Stimulated activated CD4-positive, alpha-beta T cell treated with anti-CD3 and anti-CD28 coated beads, Interleukin-2, amount 100 ng/mL, for 48 hours (primary cell): ENCODE results near the gene SEC31B.

Source experiments
- DNase-seq, 2 donors: peaks; one replicate each; pipeline ENCODE4 v3.0.0-alpha.2; 2020

SEC31B gene, protein sequence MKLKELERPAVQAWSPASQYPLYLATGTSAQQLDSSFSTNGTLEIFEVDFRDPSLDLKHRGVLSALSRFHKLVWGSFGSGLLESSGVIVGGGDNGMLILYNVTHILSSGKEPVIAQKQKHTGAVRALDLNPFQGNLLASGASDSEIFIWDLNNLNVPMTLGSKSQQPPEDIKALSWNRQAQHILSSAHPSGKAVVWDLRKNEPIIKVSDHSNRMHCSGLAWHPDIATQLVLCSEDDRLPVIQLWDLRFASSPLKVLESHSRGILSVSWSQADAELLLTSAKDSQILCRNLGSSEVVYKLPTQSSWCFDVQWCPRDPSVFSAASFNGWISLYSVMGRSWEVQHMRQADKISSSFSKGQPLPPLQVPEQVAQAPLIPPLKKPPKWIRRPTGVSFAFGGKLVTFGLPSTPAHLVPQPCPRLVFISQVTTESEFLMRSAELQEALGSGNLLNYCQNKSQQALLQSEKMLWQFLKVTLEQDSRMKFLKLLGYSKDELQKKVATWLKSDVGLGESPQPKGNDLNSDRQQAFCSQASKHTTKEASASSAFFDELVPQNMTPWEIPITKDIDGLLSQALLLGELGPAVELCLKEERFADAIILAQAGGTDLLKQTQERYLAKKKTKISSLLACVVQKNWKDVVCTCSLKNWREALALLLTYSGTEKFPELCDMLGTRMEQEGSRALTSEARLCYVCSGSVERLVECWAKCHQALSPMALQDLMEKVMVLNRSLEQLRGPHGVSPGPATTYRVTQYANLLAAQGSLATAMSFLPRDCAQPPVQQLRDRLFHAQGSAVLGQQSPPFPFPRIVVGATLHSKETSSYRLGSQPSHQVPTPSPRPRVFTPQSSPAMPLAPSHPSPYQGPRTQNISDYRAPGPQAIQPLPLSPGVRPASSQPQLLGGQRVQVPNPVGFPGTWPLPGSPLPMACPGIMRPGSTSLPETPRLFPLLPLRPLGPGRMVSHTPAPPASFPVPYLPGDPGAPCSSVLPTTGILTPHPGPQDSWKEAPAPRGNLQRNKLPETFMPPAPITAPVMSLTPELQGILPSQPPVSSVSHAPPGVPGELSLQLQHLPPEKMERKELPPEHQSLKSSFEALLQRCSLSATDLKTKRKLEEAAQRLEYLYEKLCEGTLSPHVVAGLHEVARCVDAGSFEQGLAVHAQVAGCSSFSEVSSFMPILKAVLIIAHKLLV

DNA sequence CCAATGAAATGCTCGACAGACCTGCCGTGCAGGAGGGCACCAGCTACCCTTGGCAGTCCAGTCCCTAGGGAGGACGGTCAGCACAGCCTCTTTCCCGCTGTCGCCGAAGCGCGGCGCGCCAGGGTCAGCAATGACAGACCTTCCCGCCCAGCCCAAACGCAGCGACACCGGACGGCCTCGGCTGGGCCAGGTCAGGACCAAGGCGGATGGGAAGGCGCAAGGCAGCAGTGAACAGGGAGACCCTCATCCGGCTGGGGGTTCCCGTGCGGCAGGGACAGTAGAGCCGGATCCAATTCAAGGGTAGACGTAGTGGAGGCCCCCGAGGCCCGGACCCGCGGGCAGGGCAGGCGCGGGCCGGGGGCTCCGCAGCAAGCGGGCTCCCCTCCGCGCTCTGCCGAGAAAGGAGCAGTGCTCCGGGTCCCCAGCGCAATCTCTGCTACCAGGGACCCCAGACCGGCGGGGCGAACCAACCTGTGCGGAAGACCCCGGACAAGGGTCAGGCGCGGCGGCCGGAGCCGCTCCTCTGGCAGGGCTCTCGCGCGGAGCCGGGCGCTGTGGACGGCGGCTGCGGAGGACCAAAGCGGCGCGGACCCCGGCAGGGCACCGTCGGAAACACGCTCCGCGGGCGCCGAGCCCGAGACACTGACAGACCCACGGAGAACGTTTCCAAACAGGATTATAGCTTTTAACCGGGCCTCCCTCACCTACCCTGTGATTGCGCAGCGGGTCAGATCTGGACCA lies at the start of gene SEC31B:
Gene SEC31B (minus strand): TSS at position 551 of the 741 bp plus-strand sequence. CDS start 2,909 bp downstream, outside the sequence.
- no peak for DNase-seq

DNA sequence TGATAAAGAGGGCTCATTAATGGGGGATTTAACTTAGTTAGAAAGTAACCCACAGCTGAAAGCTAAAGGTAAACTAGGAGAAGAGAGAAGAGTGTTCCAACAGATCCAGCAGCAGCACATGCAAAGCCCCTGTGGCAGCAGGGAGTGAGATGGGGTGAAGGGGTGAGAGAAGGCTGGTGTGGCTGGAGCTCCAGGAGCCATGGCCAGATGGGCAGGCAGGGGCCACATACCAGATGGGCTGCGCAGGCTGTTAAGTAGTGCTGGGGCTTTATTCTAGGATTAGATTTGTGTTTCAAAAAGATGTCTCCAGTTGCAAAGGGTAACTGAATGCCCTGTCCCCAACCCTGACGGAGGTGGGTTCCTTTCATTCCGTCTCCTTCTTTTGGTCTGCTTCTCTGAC lies 49.3 kb upstream of the SEC31B start:
- no peak for DNase-seq

DNA sequence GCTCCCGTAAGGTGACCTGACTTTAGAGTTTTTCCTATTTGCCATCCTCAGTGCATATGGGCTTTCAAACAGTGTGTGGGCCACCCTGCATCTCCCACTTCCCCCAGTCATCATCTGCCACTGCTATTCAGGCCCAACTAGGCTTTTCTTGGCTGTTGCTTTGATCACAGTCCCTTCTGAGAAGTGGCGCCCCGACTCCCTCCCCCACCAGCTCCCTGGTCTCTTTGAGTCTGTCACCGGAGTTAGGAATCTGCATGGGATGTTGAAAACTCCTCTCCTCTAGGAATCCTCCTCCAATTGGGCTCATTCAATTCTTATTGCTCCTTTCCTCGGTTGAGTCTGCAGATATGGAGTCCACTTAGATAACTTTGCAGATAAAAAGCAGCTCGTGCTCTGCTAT lies 48.2 kb upstream of the SEC31B start:
- no peak for DNase-seq

DNA sequence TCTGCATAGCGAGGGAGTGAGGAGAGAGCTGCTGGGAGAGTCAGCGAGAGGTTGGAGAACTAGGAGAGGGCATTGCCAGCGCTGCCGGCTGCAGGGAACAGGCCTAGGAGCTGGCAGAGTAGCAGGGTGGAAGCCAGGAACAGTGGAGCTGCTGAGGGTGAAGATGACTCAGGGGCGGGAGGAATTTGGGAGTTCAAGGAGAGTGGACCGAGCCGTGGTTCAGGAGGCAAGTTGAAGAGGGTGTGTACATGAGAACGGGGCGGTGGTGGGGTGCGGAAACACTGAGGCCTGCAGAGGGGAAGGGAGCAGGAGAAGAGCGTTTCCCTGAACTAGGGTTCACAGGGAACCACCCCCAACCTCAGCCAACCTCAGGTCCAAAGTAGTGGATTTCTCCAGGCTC lies 47.6 kb upstream of the SEC31B start:
- no peak for DNase-seq

DNA sequence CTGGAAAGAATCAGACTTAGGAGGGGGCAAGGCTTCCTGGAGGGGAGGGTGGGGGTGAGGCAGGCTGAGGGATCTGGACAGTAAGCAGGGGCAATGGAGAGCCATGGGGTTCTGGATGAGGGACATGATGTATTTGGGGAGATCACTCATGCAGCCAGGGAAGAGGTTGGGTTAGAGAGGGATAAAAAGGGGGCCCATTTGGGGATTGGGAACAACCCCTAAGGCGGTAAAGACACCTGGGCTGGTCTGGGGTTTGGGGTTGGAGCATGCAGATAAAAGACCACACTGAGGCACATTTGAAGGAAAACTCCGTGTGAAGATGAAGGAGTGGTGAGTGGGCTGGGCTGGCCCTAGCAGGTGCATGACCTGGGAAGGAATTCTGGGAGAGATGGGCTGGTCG lies 46.9 kb upstream of the SEC31B start:
- DNase-seq, result no peak

DNA sequence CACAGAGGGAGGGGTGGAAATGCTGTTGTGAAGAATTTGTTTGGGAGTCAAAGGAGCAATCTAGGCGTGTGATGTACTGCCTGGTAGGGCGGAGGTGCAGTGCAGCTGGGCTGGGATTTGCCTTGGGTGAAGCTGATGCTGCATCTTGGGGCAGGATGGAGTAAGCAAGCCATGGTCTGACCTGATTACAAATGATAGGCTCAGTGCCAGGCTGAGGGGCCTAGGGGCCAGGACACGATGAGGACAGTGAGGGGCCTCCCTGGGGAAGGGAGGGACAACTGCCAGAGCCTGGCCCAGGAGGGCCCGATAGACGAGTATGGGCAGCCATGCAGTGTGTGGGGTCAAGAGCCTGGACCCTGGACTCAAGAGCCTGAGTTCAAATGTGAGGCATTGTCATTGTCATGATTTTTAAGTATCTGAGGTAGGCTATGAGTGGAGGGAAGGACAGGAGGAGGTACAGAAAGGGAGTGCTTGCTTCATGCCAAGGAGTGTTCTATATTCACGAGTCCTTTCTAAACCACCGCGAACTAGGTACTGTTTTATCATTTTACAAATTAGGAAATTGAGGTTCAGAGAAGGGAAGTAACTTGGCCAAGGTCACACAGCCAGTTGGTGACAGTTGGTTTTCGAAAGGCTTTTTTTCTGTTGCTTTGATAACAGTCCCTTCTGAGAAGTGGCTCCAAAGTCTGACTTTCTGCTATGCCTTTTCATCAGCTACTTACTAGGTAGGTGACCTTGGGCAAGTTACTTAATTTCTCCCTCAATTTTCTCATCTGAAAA lies 45.7 kb upstream of the SEC31B start:
- no peak for DNase-seq

DNA sequence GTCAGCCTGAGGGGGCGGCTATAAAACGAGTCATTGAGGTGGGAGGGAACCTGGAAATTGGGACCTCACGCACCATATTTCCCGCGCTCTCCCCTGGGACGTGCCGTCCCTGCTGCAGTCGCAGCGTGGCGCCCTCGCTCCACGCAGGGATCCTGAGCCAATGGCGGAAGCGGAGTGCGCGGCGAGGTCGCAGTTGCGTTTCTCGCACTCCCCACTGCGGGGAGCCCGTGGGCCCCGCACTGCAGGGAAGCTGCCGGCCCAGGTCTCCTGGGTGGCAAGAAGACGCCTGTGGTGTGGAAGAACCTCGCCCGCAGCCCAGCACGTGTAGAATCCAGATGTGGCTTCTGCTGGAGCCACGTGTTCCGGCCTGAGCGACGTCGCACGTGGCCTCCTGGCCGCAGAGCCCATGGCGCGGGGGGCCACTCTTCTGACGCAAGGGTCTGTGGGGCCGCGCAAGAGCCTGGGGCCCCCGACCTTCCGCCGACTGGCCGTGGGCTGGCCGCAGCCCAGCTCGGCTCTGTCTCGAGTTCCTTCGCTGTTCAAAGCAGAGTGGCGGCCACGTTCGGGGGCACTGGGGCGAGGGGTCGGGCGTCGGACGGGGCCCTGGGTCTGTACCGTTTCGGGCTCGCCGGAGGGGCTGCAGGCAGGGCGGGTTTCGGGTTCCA lies 42.5 kb upstream of the SEC31B start:
- peak; percentile 69 to 80 for DNase-seq

DNA sequence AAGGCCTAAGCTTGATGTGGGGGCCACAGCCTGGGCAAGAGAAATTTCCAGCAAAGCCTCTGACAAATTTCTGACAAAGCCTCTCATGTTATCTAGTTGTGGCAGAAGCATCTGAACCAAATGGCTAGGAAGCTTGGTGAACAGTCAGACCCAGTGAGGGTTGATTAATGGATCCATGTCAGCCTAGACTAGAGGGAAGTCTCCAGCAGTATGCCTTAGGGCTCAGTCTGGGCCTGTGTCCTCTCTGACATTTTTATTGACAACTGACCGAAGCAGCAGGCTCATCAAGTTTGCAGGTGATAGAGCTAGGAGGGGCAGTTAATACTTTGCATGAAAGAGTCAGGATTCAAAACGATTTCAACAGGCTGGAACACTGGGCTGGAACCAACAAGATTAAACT lies 41.3 kb upstream of the SEC31B start:
- DNase-seq, result no peak

DNA sequence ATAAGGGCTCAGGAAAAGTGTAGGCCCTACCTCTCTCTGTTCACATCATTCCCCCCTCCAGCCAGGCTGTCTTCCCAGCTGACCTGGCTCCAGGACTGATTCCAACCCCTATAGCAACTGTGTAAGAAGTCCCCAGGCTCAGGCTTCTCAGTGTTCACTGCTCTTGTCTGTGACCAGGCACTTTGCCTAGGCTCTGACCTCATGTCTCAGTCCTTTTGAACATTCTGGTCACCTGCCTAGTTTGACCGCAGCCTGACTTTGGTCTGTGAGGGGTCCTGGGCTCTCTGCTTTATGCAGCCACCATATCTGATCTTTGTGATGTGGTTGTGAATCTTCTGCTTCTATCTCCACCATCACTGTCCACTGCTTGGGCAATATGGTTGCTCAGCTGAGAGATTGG lies 40.6 kb upstream of the SEC31B start:
- no peak for DNase-seq

DNA sequence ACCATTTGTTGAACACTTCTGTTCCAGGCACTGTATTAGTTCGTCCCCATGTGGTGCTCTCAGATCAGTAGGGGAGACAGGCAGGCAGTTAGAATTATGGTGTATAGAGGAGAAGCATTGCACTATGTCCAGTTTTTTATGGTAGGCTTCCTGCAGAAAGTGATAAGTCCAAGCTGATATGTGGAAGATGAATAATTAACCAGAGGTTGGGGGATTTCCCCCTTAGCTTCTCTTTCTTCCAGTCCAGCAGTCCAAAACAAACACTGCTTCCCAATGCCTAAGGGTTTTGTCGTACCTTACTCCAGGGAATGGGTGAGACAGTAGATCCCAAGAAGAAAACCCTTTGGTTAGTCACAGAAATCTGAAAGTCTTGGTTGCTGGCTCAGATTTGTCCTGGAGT lies 35.2 kb upstream of the SEC31B start:
- no peak for DNase-seq

DNA sequence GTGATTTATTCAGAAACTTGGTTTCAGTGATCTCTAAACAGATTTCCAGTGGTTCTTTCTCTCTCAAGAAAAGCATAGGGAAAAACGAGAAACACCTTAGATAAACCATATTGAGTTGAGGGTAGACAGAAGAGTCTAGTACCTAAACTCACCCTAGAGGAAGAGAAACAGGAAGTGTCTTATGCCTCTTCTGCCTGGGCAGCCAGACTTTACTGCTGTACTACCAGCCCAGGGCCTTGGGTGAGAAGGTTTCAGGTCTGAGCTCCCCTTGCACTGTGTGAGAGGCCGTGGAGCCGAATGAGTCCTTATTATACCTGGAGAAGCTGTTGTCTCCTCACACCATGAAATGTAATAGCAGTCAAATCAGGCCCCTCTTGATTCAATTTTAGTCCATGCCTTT lies 34.3 kb upstream of the SEC31B start:
- DNase-seq, result no peak

DNA sequence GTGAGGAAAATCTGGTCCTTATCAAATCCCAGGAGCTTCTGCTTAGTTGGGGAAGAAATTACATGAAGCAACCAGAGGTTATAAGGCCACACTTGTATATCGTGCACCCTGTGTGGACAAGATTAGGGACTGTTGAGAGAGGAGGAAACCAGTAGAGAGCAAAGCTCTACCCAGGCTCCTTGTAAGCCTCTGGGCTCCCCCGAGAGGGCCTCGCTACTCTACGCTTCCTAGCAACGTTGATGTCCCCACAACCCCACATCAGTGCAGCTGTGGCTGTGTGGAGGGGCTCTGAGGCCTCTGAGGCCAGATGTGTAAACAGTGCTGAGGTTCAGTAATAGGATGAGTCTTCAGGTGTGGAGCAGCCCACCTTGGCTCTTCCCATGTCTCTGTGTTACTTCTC lies 32.1 kb upstream of the SEC31B start:
- DNase-seq, result no peak

DNA sequence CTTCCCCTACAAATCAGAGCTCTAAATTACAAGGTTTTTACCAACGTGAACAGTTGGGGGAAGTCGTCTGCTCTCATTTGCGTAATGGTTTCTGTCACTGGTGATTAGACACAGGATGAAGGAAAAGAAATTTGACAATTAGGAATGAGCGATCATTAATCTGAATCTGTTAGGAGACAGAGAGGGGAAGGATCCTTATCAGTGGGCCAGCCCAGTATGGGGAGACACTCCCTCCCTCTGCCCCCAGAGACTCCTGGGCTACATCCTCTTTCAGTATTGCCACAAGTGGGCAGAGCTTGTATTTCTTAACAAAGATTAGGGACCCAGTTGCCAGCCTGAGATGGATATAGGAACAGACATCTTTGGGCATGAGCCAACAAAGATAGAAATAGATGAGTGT lies 31.5 kb upstream of the SEC31B start:
- DNase-seq, result no peak

DNA sequence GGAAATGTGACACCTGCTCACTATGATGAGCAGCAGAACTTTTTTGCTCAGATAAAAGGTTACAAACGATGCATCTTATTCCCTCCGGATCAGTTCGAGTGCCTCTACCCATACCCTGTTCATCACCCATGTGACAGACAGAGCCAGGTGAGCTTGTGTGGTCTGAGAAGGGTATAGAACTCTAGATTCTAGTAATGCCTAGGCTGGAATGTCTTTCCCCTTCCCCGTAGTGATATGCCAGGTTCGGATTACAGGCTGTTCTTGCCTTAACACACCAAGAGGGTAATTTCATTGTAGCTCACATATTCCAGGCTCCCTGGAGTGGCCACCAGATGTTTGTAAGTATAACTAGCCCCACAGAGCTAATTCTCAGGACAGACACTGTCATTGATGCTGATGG lies 25.3 kb upstream of the SEC31B start:
- no peak for DNase-seq

DNA sequence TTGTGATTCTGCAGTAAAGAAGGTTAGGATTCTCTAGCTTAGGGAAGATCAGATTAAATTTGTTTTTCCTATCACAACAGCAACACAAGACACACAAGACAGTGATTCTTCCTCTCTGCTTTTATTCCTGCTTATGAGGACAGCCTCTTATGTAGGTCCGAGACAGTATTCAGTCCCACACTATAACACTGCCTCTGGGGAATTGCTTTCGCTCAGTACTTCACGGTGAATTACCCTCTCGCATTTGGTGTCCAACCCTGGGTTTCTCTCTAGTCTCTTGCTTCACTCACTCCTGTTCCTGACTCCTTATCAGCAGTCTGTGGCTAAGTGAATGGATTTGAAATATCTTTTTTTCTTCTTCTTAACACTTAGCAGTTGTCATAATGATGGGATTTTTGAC lies 17.8 kb upstream of the SEC31B start:
- DNase-seq, result no peak

DNA sequence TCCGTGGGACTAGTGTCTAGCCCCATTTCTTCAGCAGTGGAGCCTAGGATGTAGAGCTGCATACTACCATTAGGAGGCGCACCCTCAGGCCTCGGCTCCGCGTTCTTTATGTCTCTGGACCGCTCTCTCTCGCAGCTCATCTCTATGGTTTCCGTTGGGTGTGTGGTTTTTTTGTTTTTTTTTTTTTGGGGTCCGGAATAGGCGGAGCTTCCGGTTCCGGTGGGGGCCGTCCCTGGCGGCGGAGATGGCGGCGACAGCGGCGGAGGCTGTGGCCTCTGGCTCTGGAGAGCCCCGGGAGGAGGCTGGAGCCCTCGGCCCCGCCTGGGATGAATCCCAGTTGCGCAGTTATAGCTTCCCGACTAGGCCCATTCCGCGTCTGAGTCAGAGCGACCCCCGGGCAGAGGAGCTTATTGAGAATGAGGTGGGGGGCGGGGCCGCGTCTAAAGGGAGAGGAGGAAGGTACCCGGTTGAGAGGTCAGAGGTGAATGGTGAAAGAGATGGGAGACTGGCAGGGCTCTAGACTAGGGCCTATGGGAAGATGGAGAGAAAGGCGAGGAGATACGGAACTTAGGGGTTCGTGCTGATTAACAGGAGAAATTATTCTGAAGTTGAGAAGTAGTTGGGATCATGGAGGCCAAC lies 16.2 kb upstream of the SEC31B start, which contains the start of gene HIF1AN:
Gene HIF1AN (plus strand): TSS at position 229 of the 639 bp plus-strand sequence. CDS start 16 bp downstream, at position 245.
- peak; percentile 75 to 81 for DNase-seq

DNA sequence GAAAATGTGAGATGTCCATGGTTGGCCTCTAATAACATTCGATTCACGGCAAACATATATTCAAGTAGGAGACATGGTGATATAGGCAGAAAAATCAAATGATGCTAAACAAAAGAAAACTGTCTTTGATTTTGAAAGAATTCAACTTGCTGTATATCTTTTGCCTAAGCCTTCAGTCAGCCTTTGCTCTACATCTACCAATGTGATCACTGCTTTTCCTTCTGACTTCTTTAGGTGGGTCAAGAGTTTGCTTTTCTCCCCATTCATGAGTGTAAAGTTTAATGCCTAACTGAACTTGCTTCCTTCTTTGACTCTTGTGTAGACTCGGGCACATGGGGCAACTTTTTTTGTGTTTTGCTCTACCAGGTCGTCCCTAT lies 15.7 kb upstream of the SEC31B start:
- DNase-seq, result no peak

DNA sequence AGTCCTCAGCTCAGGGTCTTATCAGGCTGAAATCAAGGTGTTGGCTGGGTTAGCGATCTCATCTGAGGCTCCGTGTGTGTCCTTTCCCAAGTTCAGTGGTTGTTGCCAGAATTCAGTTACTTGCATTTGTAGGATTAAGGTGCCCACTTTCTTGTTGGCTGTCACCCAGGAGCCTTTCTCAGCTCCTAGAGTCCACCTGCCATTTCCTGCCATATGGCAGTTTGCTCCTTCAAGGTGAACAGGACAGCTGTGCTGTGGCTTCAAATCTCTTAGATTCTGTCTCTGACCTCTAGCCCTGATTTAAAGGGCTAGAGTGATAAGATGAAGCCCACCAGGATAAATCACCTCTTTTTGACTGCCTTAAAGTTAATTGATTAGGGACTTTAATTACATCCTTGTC lies 15.1 kb upstream of the SEC31B start:
- DNase-seq, result no peak

DNA sequence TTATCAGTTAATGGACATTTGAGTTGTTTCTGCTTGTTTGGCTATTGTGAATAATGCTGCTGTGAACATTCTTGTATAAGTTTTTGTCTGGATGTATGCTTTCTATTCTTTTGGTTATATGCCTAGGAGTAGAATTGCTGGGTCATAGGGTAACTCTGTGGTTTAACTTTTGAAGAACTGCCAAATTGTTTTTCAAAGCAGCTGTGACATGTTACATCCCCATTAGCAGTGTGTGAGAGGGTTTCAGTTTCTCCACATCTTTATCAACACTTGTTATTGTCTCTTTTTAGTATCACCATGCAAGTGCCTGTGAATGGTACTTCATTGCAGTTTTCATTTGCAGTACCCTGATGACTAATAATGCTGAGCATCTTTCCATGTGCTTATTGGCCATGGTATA lies 12.1 kb upstream of the SEC31B start:
- DNase-seq, result no peak

DNA sequence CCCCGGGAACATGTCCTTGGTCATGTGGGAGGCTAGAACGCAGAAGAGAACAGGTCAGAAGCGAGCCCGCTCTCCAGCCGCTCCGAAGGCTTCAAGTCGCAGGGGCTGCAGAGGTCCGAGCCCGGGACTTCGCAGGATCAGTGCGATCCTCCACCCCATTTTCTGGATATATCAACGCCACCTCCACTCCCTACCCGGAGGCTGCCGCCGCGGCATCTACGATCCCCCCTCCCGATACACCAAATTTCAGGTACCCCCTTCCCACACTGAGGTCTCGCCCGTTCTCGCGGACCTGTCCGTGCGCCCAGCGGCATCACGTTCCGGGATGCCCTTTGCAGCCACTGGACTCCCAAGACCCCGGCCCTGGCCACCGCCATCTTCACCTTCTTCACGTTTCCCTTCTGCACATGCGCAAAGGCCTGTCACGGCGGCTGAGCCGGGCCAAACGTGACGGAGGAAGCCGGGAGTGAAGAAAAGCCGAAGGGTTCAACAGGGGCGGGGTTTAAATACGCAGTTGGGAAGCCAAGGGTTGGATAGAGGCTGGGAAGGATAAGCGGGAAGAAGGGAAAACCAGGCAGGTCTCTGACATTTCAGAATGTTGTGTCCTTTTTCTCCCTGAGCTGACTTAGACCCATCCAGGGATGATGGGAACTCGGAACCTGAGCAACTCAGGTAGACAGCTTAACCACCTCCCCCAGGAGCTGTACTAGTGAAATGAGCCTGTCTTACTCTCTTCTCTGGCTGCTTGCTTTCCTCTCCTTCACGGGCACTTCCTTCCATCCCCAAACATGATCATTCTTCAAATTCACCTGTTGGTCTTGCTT lies 10.0 kb upstream of the SEC31B start, which contains the start of gene NDUFB8:
Gene NDUFB8 (minus strand): TSS at position 397 of the 824 bp plus-strand sequence. CDS start 20 bp downstream, at position 377.
- DNase-seq, result peak; percentile 85 to 90
